Skin epidermis (tissue), 12 donors: ENCODE results near the gene COLEC11.
"Not testable (repeated sequence)": the region's sequence is repeated elsewhere in the genome, so short reads cannot be mapped to it uniquely, and the experiment has no call there.

Experiments used
- H3K27ac ChIP-seq, 21 experiments: fragments of 200-600 bp; sonication (generic) in 11 of 21; one replicate each; pipeline ENCODE4 v1.5.0; 2020; ENCODE audit warnings: mild to moderate bottlenecking in 3 of 21, inconsistent platforms in 2 of 21, moderate library complexity in 2 of 21
- H3K4me3 ChIP-seq, 7 experiments: fragments of 200-600 bp; sonication (generic) in 2 of 7; one replicate each; pipeline ENCODE4 v1.5.0; 2020; ENCODE audit warnings: inconsistent platforms in 2 of 7, mild to moderate bottlenecking in 2 of 7, moderate library complexity in 1 of 7

Gene COLEC11

GRCh38 chr2:3647246-3647645 is 52.3 kb downstream of the COLEC11 start:
- H3K27ac ChIP-seq = no peak overlapping the region
- no peak overlapping the region for H3K4me3 ChIP-seq

GRCh38 chr2:3647831-3648651 is 53.1 kb downstream of the COLEC11 start:
- no peak overlapping the region for H3K4me3 ChIP-seq
- no peak overlapping the region for H3K27ac ChIP-seq

- Histone ChIP-seq H3K4me3 (no peak overlapping the region), H3K27ac (no peak overlapping the region)
These were observed 53.8 kb downstream of the COLEC11 start for GRCh38 chr2:3648652-3649177.

- no peak overlapping the region for H3K4me3 ChIP-seq
- no peak overlapping the region for H3K27ac ChIP-seq
These were observed 54.7 kb downstream of the COLEC11 start for GRCh38 chr2:3649581-3649980.

- no peak overlapping the region for H3K4me3 ChIP-seq
- H3K27ac ChIP-seq = no peak overlapping the region
These were observed 55.4 kb downstream of the COLEC11 start for GRCh38 chr2:3650140-3650920.

DNA sequence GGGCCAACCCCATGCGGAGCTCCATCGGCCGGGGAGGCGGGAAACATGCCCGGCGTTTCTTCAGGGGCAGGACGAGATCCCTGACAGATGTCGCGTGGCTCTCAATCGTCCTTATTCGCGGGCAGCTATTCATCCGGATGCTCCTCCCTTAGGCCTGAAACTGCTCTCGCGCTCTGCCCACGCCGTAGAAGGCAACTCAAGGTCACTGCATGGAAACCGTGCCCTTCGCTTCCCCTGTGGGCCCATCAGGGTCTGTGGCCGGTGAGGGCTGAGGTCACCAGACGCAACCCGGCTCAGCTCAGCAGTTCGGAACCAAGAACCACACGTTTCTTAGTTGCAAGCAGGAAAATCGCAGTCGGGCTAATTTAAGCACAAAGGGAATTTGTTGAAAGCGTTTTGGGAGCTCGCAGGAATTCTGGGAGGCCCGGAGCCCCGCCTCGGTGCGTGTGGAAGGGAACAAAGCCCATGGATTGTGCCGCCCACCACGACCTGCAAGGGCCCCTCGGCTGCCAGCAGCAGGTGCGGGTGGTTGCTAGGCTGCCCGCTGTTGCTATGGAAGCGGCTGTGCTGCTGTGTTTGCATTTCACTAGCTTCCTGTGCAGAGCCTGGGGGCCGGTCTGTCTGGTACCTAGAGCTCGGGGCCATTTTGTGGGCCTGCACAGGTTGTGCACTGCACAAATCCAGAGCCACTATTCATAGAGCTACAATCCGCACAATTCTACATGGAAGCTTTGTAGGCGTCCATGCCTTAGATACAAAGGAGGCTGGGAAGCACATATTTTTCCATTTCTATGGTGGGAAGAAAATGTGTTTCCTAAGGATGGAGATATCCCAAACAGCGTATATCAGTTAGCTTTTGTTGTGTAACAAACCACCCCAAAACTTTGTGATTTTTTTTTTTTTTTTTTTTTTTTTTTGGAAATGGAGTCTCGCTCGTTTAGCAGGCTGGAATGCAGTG is 57.1 kb downstream of the COLEC11 start:
- H3K4me3 ChIP-seq = peak overlapping the region; percentile 7 to 35 (median 17)
- peak overlapping the region in 10 of 21 experiments; percentile 1 to 53 (median 31) for H3K27ac ChIP-seq

DNA sequence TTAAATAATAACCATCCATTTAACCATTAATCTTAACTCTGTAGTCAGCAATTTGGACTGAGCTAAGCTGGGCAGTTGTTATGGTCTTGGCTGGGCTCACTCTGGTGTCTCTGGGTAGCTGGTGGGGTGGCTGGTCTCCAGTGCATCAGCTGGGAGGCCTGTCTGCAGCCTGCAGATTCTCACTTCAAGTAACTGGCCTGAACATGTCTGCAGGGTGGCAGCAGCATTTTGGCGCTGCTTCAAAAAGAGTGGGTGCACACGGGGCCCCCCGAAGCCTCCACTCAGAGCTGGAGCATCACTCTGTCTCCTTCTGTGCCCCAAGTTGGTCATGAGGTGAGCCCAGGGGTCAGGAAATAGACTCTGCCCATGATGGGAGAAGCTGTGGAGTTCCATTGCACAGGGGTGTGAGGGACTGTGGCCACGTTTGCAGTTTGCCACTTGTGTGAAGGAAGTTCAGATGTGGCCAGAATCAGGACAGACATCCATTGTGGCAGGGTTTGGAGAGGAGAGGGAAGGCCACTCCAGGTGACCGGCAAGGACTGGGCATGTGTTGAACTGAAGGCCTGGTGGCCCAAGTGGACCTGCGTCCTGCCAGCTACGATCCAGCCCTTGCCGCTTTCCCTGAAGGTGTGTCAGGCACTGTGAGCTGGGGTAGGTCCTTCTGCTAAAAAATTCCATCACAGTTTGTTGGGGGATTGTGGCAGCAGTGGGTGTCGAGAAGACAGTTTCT is 58.1 kb downstream of the COLEC11 start:
- Histone ChIP-seq H3K4me3 (no peak overlapping the region), H3K27ac (no peak overlapping the region)

GRCh38 chr2:3654011-3654410 is 59.1 kb downstream of the COLEC11 start:
- no peak overlapping the region for H3K27ac ChIP-seq
- no peak overlapping the region for H3K4me3 ChIP-seq

- Histone ChIP-seq H3K27ac (no peak overlapping the region), H3K4me3 (no peak overlapping the region)
These were observed 59.8 kb downstream of the COLEC11 start for GRCh38 chr2:3654531-3655225.

DNA sequence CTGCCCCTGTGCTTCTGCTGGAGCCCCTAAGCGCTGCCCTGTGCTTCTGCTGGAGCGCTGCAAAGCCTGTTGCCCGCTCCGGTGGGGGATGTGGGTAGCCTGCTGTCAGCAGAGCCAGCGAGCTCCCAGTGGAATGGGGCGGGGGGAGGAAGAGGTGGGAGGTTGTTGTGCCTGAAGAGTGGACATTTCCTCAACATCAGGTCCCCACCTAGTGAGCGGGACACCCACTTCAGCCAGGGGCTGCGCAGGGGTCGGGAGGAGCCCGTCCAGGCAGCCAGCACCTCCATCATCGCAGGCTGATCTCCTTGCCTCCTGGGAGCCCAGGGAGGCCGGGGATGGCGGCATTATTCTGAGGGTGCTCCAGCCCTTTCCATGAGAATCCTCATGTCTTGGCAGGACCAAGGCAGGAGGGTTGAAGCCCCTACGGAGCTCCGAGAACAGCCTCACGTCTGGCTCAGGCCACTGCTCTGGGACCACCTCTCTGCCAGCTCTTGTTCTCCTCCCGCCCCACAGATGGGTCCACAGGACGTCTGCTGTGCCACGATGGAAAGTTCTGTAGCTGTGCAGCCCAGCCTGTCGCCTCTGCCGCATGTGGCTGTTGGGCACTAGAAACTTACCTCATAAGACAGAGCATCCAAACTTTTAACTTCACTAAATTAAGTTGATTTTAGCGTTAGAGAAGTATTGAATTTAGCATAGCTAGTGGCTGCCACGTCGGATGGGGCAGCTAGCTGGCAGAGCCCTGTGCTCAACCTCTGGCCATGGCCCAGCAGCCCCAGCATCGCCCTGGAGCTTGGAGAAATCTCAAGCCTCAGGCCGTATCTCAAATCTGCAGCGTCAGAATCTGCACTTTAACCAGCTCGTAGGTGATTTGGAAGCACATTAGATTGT is 61.2 kb downstream of the COLEC11 start:
- H3K4me3 ChIP-seq = no peak overlapping the region
- no peak overlapping the region for H3K27ac ChIP-seq

DNA sequence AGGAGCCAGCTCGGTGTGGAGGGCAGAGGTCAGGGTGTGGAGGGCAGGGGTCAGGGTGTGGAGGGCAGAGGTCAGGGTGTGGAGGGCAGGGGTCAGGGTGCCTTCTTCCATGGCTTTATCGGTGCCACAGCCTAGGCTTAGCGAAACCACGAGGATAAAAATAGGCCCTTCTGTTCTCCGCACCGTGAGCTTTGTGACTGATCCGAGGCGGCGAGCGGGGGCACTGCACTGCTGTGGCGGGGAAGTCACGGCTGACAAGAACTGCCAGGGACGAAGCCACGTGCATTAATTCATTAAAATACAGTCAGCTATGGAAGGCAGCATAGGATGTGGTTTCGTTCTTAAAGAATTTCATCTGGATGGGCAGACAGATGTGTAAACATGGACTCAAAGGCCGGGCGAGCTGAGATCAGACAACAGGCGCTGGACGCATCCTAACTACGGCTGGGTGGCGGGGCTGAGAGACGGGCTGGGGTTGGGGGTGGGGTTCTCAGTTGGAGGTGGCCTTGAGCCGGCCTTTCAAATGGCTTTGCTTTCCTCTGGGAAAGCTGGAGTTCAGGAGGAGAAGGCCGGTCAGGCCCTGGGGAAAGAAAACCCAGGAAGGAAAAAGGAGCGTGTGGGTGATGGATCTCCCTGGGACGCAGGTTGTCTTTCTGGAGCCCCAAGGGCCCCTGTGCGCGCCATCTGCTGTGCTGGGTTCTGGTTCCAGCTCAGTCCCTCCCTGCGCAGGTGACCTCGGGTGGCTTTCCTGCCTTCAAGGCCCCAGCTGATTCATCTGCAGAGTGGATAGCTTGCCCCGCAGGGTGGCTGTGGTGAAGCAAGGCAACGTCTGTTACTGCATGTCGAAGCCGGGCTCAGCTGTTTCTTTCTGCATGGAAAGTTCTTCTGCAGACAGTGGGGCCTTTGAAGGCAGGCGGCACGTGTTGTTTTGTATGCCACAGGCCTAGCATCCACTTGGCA is 62.1 kb downstream of the COLEC11 start:
- Histone ChIP-seq H3K4me3 (no peak overlapping the region), H3K27ac (no peak overlapping the region)

DNA sequence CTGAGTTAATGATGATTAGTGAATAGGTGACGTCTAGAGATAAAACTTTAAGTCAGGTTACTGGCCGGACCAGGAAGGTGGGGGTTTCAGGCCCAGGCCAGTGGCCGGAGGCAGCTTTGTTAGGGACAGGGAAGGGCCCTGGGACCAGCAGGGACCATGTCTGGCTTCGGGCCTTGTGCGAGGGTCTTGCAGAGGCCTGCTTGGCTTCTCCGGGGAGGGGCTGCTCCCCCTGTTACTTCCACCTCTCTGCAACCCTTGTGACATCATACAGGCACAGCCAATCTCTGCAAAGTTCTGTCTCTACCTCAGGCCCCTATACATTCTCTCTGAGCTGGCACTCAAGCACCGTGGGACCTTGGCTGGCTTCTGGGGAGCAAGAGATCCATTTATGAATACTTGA is 63.0 kb downstream of the COLEC11 start, which contains the start of gene ALLC:
TSS of gene ALLC (plus strand) at position 320 of the 400 bp plus-strand sequence. CDS start 12,958 bp downstream, outside the sequence.
- H3K4me3 ChIP-seq = no peak within 1 kb of the TSS
- H3K27ac ChIP-seq = no peak within 1 kb of the TSS

- H3K4me3 ChIP-seq = no peak overlapping the region
- peak overlapping the region in 1 of 21 experiments; percentile 13 for H3K27ac ChIP-seq
These were observed 64.8 kb downstream of the COLEC11 start for GRCh38 chr2:3659447-3660432.

GRCh38 chr2:3660640-3661039 is 65.7 kb downstream of the COLEC11 start:
- not testable (repeated sequence) for H3K27ac ChIP-seq, H3K4me3 ChIP-seq

DNA sequence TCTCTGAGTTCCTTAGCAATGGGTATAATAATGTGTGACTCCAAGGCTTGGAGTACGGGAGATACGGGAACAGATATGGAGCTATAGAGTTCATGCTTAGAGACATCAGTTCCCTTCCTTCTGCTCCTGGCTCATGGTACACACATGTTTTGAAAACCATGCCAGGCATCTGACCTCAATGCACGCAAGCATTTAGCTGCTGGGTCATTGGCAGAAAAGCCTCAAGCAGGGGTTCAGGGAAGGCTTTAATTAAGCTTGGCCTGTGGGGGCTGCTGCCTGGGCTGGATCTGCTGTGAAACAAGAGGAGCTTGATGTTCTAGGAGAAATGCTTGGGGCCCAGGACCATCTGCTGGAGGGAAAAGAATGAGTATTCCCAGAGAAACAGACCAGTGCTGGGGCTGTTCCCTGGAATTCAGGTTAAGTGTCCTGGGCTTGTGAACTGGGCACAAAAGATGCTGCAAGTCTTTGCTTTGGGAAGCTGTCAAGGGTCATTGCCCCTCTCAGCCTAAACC is 66.3 kb downstream of the COLEC11 start:
- Histone ChIP-seq H3K27ac (no peak overlapping the region), H3K4me3 (no peak overlapping the region)
